GM12874 (cell line): Measurements from ENCODE around the gene TULP1.

Experiments
- CTCF ChIP-seq: IDR thresholded peaks from 2 replicates; pipeline ENCODE4 v1.5.1; 2011; ENCODE audit warnings: low read depth, mild to moderate bottlenecking, control low read depth, low read length, moderate library complexity; ENCODE audit not compliant: insufficient read depth

The TULP1 gene

GRCh38 chr6:35483893-35484645, 28.6 kb downstream of the TULP1 start:
- no peak for TF ChIP-seq CTCF

GRCh38 chr6:35483490-35483889, 29.2 kb downstream of the TULP1 start:
- TF ChIP-seq CTCF, result no peak

GRCh38 chr6:35483062-35483461, 29.6 kb downstream of the TULP1 start:
- TF ChIP-seq CTCF, result no peak

- TF ChIP-seq CTCF, result no peak
Measured at GRCh38 chr6:35481226-35481625, 31.5 kb downstream of the TULP1 start.

GRCh38 chr6:35480176-35480575, 32.5 kb downstream of the TULP1 start:
- TF ChIP-seq CTCF, result no peak

GRCh38 chr6:35478259-35478658, 34.4 kb downstream of the TULP1 start:
- TF ChIP-seq CTCF, result no peak

GRCh38 chr6:35477551-35478179, 35.0 kb downstream of the TULP1 start:
- no peak for TF ChIP-seq CTCF
